Measurements from ENCODE around the gene ITGB4.
A peak's percentile ranks its signal among the peaks of the same experiment; 100 is the strongest.

Gene ITGB4

DNA sequence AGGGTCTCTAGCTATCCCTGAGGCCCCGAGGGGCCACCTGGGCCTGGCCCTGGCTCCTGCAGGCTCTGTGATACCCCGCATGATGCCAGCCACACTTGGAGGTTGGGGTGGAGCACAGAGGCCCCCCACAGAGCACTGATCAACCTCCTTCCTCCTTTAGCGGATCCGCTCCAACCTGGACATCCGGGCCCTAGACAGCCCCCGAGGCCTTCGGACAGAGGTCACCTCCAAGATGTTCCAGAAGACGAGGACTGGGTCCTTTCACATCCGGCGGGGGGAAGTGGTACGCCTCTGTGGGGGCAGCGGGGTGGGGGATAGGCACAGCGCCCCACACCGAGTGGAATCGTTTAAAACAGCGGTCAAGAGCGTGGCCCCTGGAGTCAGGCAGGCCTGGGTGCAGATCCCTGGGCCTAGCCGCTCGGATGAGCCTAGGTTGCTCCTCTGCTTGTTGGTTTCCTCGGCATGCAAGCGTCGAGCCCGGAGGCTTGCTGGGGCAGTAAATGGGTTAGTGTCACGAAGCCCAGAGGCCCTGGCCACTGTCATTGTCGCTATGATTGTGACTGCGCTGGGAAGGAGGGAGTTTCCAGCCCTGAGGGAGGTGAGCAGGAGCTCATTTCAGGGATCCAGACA, 9.9 kb downstream of the ITGB4 start:
- Histone ChIP-seq H3K4me3 (no peak overlapping the region), H3K4me2 (no peak overlapping the region), H3K36me3 (no peaks in the 10 kb centered on the region), H3K27ac (no peak overlapping the region), H3K9ac (no peak overlapping the region), H3K9me3 (replicated peaks in 1 of 11) (no peaks in the 10 kb centered on the region), H3K4me1 (peaks cover 7 to 18% (median 13%) of the 10 kb centered on the region in 10 experiments; a peak in 18 of 20 replicates), H3K27me3 (no peaks in the 10 kb centered on the region), H4K20me1 (no peaks in the 10 kb centered on the region)
- TF ChIP-seq Cebpa-rat (IDR thresholded peaks at IDR 0.05) = no peak

DNA sequence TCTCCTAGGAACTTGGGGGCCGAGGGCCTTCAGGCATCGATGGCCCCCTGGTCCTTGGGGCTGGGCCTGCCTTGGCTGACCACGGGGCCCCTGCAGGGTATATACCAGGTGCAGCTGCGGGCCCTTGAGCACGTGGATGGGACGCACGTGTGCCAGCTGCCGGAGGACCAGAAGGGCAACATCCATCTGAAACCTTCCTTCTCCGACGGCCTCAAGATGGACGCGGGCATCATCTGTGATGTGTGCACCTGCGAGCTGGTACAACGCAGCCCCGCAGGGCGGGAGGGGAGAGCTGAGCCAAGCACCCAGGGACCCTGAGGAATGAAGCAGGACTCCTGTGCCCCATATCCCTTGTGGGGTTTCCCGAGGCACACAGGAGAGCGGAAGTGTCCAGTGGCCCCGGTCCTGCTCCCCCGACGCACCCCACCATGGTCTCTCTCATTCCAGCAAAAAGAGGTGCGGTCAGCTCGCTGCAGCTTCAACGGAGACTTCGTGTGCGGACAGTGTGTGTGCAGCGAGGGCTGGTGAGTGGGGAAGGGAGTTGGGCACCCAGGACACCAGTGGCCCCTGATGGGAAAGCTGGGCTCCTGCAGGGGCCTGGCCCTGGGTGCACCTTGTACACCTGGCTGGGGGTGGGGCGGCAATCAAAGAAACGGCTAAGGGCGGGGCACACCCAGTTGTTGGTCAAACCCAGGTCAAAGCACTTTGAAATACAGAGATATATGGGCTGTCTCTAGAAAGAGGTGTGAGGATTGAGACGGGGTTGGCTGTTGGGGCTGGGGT, 10.6 kb downstream of the ITGB4 start:
- Histone ChIP-seq H3K4me2 (no peak overlapping the region), H3K36me3 (no peaks in the 10 kb centered on the region), H3K27ac (no peak overlapping the region), H4K20me1 (no peaks in the 10 kb centered on the region), H3K9me3 (replicated peaks in 1 of 11) (no peaks in the 10 kb centered on the region), H3K4me3 (no peak overlapping the region), H3K4me1 (peaks cover 10 to 25% (median 15%) of the 10 kb centered on the region in 10 experiments; a peak in 19 of 20 replicates), H3K27me3 (no peaks in the 10 kb centered on the region), H3K9ac (no peak overlapping the region)
- no peak for TF ChIP-seq Cebpa-rat (IDR thresholded peaks at IDR 0.05)

DNA sequence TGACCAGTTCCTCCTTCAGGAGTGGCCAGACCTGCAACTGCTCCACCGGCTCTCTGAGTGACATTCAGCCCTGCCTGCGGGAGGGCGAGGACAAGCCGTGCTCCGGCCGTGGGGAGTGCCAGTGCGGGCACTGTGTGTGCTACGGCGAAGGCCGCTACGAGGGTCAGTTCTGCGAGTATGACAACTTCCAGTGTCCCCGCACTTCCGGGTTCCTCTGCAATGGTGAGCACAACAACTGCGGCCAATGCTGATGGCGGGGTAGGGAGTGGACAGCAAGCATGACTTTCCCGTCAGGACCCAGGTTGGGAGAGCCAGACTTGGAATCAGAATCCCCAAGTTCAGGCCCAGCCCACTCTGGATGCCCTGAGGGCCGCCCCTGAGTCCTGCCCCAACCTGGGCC, 12.2 kb downstream of the ITGB4 start:
- H3K36me3 ChIP-seq = no peaks in the 10 kb centered on the region
- no peak for TF ChIP-seq Cebpa-rat (IDR thresholded peaks at IDR 0.05)
- no peak overlapping the region for H3K9ac ChIP-seq

DNA sequence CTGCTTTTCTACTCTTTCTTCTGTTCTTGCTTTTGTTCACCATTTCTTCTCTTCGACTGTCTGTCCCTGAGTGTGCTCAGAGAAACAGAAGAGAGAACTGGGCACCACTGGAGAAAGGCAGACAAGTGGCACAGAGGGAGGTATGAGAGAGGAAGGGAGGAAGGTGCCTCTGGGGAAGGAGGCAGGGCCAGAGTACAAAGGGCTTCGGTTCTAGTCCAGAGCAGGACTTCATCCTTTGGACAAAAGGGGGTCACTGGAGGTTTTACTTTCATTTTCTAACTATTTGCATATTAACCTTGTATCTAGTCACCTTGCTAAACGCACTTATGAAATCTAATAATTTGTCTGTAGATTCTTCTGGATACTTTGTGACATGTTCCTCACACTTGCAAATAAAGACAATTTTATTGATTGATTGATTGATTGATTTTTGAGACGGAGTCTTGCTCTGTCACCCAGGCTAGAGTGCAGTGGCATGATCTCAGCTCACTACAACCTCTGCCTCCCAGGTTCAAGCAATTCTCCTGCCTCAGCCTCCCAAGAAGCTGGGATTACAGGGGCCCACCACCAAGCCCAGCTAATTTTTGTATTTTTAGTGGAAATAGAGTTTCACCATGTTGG, 13.5 kb downstream of the ITGB4 start:
- no peak for TF ChIP-seq Cebpa-rat (IDR thresholded peaks at IDR 0.05)
- H4K20me1 ChIP-seq = no peaks in the 10 kb centered on the region
- H3K4me3 ChIP-seq = no peak overlapping the region
- peaks cover 28 to 54% (median 37%) of the 10 kb centered on the region in 10 experiments for H3K4me1 ChIP-seq
- no peaks in the 10 kb centered on the region for H3K27me3 ChIP-seq
- no peaks in the 10 kb centered on the region for H3K9me3 ChIP-seq (replicated peaks in 1 of 11)
- H3K36me3 ChIP-seq = no peaks in the 10 kb centered on the region
- H3K27ac ChIP-seq = peak overlapping the region in 8 of 11 experiments; percentile 10 to 64 (median 29); a peak in 8 of 22 replicates
- peak overlapping the region in 5 of 11 experiments; percentile 14 to 46 (median 39); a peak in 4 of 22 replicates for H3K9ac ChIP-seq
- peak overlapping the region in 10 of 11 experiments; percentile 17 to 61 (median 46); a peak in 19 of 22 replicates for H3K4me2 ChIP-seq

More for the DNA sequence above, 12.2 kb downstream of the ITGB4 start:
- Histone ChIP-seq H3K27me3 (no peaks in the 10 kb centered on the region), H4K20me1 (no peaks in the 10 kb centered on the region), H3K9me3 (replicated peaks in 1 of 11) (no peaks in the 10 kb centered on the region), H3K27ac (no peak overlapping the region; a peak in 1 of 22 replicates), H3K4me1 (peaks cover 24 to 41% (median 28%) of the 10 kb centered on the region in 10 experiments), H3K4me3 (no peak overlapping the region), H3K4me2 (no peak overlapping the region)

DNA sequence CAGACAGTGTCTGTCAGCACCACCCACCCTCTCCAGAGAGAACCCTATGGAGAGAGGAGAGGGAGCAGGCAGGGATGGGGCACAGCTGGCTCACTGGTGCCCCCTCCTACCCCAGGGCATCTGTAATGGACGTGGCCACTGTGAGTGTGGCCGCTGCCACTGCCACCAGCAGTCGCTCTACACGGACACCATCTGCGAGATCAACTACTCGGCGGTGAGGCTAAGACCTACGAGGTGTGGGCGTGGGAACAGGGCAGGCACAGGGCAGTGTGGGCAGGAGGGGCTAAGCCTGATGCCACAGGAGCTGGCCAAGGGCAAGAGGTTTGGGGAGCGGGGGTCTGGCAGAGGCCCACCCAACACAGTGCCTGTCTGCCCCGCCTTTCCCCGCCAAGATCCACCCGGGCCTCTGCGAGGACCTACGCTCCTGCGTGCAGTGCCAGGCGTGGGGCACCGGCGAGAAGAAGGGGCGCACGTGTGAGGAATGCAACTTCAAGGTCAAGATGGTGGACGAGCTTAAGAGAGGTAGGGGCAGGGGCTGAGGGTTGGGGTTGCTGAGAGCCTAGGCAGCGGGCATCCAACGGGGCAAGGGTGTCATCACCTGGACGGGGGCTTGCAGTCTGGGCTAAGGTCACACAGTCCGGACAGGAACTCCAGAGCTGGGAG, 15.0 kb downstream of the ITGB4 start:
- H3K27ac ChIP-seq = peak overlapping the region in 8 of 11 experiments; percentile 59 to 90 (median 80); a peak in 14 of 22 replicates
- peak overlapping the region in 1 of 11 experiments; percentile 69; a peak in 2 of 22 replicates for H3K9ac ChIP-seq
- peak overlapping the region in 4 of 11 experiments; percentile 77 to 88 (median 80); a peak in 8 of 22 replicates for H3K4me2 ChIP-seq

DNA sequence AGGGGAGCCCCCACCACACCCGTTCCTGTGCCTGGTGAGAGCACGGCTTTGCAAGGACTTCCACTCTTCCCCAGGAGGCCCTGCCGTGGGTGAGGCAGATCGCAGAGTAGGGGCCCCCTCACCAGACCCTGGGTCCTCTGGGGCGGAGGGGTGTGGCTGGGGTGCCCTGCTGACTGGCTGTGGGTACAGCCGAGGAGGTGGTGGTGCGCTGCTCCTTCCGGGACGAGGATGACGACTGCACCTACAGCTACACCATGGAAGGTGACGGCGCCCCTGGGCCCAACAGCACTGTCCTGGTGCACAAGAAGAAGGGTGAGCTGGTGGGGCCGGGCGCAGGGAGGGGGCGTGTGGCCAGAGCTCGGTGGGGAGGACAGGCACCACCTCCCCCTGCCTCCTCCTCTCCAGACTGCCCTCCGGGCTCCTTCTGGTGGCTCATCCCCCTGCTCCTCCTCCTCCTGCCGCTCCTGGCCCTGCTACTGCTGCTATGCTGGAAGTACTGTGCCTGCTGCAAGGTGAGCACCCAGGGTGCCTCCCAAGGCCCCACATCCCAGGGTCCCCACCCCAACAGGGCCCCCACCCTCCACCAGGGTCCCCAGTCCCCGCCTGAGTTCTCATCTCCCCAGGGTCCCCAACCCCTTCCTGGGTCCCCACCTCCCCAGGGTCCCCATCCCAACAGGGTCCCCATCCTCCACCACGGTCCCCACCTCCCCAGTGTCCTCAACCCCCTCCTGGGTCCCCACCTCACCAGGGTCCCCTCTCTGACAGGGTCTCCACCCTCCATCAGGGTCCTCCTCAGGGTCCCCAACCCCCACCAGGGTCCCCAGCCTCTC, 16.1 kb downstream of the ITGB4 start:
- Histone ChIP-seq H3K4me1 (peaks cover 24 to 65% (median 37%) of the 10 kb centered on the region in 10 experiments), H4K20me1 (no peaks in the 10 kb centered on the region), H3K4me2 (peak overlapping the region; percentile 59 to 88 (median 77); a peak in 21 of 22 replicates), H3K27me3 (no peaks in the 10 kb centered on the region), H3K4me3 (no peak overlapping the region), H3K27ac (peak overlapping the region; percentile 54 to 90 (median 77); a peak in 20 of 22 replicates), H3K36me3 (no peaks in the 10 kb centered on the region), H3K9ac (peak overlapping the region in 8 of 11 experiments; percentile 9 to 71 (median 56); a peak in 12 of 22 replicates), H3K9me3 (replicated peaks in 1 of 11) (no peaks in the 10 kb centered on the region)
- no peak for TF ChIP-seq Cebpa-rat (IDR thresholded peaks at IDR 0.05)

More for the DNA sequence above, 15.0 kb downstream of the ITGB4 start:
- H3K4me3 ChIP-seq = no peak overlapping the region
- no peaks in the 10 kb centered on the region for H3K9me3 ChIP-seq (replicated peaks in 1 of 11)
- no peaks in the 10 kb centered on the region for H3K36me3 ChIP-seq
- peaks cover 24 to 65% (median 37%) of the 10 kb centered on the region in 10 experiments for H3K4me1 ChIP-seq
- H3K27me3 ChIP-seq = no peaks in the 10 kb centered on the region
- TF ChIP-seq Cebpa-rat (IDR thresholded peaks at IDR 0.05) = no peak
- no peaks in the 10 kb centered on the region for H4K20me1 ChIP-seq

DNA sequence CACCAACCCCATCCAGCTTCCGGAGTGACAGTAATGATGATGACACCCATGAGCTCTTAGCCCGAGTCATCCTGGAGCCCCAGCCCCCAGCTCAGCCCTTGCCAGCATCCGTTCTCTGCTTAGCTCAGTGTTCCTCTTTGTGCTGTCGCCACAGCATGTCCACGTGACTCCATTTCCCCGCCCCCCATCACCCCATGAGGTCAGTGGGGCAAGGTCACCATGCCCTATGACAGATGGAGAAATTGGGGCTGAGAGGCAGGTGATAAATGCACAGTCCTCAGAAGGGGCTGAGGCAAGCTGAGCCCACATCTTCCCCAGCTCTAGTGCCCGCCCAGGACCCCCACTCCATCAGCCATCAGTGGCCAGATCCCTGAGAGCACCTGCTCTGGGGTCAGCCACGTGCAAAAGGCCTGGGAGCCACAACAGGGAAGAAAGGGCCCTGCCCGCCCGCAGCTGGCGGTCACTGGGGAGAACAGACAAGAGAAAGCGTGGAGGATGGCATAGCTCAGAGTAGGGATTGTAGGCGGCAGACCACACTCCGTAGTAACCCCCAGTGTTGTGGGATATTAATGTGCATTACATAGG, 17.1 kb downstream of the ITGB4 start:
- no peak for TF ChIP-seq Cebpa-rat (IDR thresholded peaks at IDR 0.05)
- Histone ChIP-seq H3K27ac (peak overlapping the region in 10 of 11 experiments; percentile 66 to 90 (median 78); a peak in 20 of 22 replicates), H3K4me2 (peak overlapping the region; percentile 59 to 88 (median 77)), H4K20me1 (no peaks in the 10 kb centered on the region), H3K27me3 (no peaks in the 10 kb centered on the region), H3K4me3 (no peak overlapping the region), H3K9me3 (replicated peaks in 1 of 11) (no peaks in the 10 kb centered on the region), H3K9ac (peak overlapping the region in 9 of 11 experiments; percentile 9 to 71 (median 56); a peak in 15 of 22 replicates), H3K4me1 (peaks cover 24 to 65% (median 37%) of the 10 kb centered on the region in 10 experiments), H3K36me3 (no peaks in the 10 kb centered on the region)
